Tongue (tissue), 2 donors: ENCODE measurements around the gene NTSR1. TPM values are rescaled to one million over a fixed set of nuclear protein-coding genes. Genes with fewer than 3 reads are reported as not detected.

ENCODE experiments used
- DNase-seq: peaks from one replicate; pipeline ENCODE4 v3.0.0-alpha.2; 2015
- total RNA-seq: library from RNA; depleted of rRNA; stranded (reverse); fragments of >200 nt; gene quantifications from one replicate; pipeline ENCODE4 v1.2.3, GENCODE V29; 2014

Gene NTSR1
- total RNA-seq, 1 donor from 2014 or later = not detected

DNA sequence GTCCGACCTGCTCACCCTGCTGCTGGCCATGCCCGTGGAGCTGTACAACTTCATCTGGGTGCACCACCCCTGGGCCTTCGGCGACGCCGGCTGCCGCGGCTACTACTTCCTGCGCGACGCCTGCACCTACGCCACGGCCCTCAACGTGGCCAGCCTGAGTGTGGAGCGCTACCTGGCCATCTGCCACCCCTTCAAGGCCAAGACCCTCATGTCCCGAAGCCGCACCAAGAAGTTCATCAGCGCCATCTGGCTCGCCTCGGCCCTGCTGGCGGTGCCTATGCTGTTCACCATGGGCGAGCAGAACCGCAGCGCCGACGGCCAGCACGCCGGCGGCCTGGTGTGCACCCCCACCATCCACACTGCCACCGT, 885 bp downstream of the NTSR1 start:
- DNase-seq = no peak

DNA sequence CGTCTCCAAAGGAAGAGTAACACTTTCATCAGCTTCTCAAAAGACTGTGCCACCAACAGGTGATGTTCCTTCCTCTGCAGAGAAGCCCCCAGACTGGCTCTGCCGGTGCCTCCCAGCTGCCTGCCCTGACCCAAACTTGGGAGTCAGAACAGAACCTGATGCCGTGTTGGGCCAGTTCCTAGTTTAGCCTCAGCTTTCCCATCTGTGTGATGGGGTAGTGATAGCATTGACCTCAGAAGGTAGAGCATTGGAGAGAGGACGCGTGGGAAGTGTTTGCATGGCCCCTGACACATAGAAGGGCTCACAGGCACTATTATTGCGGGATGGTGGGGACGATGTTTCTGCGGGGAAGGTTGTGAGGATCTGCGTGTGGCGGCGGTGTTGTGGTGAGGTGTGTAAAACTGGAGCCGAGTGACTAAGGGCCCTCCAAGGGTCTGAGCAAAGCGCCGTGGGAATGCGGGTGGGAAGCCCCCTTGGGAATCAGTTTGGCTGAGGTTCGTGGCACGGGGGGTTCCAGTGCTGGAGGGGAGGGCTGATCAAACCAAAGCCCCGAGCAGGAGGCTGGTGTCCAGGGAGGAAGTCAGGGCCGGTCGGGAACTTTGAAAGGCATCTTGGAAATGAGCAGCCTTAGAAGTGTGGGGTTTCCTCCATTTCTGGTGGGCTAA, 1.7 kb downstream of the NTSR1 start:
- DNase-seq = no peak

DNA sequence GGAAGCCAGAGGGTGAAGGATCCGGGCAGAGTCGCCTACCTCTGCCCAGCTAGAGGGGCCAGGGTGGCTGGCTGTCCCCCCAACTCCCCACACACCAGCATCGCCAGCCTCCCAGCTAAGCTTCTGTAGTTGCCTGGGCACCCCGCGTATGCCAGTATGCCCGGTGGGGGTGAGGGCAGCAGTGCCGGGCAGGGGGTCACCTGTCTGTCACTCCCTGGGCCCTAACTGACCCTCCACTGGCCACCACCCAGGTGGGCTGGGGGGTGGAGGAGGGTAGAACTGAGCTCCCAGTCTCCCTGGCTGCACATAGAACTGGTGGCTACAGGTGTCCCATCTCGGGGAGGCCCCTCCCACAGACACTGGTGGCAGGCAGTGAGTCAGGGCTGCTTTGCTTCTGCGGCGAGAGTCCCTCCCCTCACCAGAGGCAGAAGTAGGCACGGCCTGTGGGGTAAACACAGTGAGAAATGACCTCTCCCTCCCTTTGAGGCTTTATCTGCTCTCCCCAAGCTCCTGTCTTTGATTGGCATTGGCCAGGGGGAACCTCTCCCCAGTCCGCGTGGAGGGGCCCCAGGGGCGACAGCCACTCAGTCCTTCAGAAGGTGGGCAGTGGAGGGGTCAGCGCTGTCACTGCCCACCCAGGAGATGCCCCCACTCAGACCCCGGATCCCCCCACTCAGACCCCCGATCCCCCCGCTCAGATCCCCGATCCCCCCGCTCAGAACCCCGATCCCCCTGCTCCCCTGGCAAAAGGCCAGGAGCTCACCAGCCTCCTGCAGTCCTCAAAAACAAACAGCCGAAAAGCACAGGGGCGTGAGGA, 2.5 kb downstream of the NTSR1 start:
- DNase-seq = no peak

DNA sequence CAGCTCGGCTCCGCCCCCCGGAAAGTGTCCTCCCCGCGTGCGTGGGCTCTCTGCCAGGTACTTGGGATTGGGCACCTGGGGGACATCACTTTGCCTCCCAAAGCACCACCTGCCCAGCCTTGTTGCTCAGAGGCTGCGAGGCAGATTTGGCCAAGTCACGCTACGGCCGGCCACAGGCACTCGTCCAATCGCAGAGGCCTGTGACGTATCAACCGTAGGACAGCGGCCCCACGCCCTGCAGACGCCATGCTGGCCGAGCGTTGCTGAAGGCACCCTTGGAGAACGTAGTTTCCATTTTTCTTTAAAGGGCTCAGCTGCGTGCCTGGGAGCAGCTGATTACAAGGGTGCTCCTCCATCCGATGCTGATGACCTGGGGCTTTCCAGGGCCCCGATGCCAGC, 3.1 kb downstream of the NTSR1 start:
- peak; percentile 22 for DNase-seq

DNA sequence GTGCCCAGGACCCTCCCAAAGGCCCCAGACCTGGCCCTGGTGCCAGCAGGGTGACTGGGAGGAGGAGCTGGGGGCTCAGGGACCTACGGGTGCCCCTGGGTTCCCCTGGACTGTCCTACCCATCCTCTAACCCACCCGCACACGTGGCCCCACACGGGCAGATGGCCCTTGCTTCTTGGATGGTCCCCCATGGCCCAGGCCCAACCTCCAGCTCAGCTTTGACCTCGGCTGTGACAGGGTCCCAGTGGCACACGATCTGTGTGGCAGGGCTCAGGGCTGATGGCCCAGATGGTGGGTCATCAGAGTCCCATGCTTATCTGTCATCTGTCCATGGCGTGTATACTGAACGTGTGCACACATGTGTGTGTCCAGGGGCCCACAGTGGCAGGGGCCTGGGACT, 4.0 kb downstream of the NTSR1 start:
- no peak for DNase-seq

DNA sequence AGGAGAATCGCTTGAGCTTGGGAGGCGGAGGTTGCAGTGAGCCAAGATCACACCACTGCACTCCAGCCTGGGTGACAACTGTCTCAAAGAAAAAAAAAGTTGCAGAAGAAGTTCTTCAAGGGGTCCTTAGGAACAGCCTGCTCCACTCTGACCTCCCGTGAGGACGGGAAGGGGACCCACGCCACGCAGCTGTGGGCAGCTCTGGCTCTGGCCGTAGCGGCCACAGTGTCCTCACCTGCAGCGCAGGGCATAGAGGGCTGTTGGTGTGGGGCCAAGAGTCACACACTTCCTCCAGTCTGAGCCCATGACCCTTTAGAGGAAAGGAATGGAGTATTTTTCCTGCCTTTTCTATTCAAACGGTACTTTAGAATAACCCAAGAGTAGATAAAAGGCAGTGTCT, 5.4 kb downstream of the NTSR1 start:
- no peak for DNase-seq

DNA sequence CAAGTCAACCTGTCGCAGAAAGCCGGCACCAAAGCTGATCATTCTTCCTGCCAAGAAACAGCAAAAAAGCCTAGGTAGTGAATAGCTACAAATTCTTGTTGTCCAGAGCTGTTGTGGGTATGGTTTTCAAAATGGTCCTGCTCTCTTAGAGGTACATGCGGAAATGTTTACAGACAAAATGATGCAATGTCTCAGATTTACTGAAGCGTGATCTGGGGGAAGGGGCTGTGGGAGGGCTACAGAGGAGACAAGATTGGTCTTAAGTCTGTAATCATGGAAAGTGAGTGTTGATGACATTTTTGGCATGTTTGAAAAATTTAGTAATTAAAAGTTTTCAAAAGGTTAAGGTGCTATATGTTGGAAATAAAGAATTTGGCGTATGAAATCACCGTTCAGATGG, 6.2 kb downstream of the NTSR1 start:
- no peak for DNase-seq

DNA sequence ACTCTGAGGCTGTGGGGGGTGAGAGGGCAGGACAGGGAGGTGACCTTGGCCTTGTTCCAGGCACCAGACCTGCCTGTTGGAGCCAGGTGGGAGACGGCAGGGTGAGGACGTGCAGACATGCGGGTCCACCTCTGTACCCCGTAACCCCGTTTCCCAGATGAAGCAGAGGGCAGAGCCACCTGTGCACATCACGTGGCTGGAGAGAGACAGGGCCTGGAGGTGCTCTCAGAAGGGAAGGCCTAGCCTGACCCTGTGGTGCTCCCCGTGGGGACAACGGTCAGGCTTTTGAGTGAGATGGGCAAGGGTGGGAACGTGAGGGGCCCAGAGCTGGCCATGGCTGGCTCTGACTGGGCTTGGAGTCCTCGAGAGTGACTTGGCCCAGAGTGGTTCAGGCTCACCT, 6.6 kb downstream of the NTSR1 start:
- no peak for DNase-seq

DNA sequence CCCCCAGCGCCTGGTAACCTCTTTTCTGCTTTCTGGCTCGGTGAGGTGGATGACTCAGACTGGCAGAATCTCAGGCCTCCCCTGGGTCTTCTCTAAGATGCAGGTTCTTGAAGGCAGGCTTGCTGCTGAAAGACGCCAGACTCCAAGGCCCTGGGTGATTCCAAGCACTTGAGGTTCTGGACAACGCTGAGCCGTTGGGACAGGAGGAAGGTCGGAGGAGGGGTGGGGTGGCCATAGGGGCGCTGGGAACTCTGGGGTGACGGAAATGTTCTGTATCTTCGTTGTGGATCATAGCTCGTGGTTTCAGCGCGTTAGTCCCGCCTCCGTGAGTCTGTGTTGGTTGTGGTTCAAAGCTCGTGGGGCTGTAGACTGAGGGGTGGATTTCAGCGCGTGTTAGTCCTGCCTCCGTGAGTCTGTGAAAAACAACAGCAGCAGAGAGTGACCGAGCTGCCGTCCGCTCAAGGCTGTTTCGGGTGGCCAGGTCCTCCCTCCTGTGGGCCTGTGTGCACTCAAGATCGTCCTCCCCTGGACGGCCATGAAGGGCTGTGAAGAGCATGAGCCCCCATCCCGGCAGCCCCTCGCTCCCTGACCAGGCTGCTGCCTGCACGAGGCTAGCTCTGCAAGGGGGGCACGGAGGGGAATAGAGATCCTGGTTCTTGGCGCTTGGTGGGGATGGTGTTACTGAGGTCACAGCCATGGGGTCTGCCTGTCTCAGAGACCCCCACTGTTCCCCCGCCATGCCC, 7.7 kb downstream of the NTSR1 start:
- no peak for DNase-seq

DNA sequence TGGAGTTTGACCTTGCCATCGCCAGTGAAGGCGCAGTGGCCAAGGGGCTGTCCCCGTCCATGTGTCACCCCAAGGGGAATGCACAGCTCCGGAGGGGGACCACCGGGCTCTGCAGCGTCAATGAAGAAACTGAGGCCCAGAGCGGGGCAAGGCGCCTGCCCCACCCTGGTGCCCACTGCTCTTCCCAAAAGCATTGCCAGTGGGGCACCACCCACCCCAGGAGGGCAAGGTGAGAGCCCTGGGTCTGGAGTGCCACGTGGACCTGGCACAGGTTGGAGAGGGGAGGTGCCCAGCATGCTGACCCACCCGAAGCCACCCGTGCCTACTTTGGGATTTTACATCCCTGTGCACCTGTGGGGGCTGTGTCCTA, 8.3 kb downstream of the NTSR1 start:
- no peak for DNase-seq

DNA sequence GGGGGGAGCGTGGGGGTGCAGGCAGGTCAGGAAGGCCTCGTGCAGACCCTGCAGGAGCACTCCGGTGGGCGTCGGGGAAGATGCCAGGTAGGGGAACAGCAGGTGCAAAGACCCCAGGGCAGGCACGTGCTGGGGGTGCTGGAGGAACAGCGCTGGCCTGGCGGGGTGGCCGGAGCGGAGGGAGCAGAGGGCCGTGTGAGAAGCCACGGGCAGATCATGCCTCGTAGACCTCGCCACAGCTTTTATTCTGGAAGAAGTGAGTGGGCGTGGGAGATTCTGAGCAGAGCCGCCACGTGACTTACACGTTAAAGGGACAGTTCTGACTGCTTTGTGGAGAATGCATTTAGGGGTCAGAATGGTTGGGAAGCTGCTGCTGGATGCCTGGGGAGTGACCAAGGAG, 9.3 kb downstream of the NTSR1 start:
- DNase-seq = no peak

DNA sequence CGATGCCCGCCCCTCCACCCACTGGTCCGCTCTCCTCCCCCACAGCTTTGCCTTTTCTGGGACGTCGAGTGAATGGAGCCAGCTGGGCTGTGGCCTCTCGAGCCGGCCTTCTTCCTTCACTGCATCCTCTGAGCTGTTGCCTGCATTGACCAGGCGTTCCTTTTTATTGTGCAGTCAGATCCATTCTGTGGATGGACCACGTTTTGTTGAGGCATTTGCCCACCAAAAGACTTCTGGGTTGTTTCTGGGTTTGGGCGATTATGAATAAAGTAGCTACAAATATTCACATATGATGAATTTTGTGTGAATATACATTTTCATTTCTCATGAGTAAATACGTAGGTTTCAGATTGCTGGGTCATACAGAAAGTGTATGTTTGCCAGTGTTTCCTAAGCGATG, 9.9 kb downstream of the NTSR1 start:
- no peak for DNase-seq

DNA sequence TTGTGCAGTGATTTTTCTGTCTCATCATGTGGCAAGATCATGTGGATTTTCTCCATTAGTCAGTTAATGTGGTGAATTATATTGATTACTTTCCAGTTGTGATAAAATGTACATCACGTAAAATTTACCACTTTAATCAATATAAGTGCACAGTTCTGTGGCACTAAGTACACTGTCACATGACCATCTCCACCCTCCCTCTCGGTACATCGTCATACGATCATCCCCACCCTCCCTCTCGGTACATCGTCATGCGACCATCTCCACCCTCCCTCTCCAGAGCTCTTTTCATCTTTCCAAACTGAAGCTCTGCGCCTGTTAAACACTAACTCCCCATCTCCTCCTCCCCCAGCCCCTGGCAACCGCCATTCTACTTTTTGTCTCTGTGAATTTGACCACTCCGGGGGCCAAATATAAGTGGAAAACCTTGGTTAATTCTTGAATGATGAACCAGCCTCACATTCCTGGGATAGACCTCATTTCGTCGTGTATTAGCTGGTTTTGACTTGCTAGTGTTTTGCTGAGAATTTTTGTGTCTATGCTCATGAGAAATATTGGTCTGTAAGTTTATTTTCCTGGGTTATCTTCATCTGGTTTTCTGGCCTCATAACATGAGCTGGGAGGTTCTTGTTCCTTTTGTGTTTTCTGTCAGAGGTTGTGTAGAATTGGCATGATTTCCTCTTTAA, 10.8 kb downstream of the NTSR1 start:
- DNase-seq = no peak

DNA sequence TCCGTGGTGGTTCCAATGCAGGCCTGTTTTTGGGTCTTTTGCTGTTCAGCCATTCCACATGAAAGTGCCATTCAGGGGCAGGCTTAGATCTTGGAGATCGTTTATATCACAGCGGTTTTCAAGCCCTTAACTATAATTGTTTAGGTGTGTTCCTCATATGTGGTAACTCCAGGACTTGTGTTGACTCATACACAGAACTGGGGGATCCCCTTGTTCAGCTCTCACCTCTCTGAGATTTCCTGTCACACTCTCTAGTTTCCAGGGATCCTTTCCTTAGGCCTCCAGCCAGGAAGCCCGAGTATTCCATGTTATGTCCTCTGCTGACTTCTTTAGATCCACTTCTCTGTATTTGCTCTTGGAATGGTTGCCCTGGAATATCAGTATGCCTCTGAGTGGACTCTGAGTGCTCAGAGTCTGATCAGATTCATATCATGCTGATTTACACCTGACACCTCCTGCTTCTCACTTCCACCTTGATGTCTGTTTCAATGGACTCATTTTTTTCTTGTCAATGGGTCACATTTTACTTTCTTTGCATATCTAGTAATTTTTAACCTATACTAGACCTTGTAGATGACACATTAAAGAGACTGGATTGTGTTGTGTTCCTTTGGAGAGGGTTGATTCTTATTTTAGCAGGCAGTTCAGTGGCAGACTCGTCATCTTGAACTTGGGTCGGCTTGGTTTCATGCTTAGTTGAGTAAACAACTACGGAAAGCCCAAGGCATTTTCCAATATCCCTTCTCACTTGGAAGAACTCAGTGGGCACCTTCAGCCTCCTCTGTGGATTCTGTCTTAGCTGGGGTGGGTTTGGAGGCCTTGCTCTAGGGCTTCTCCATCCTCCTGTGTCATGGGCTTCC, 13.1 kb downstream of the NTSR1 start:
- DNase-seq = no peak

DNA sequence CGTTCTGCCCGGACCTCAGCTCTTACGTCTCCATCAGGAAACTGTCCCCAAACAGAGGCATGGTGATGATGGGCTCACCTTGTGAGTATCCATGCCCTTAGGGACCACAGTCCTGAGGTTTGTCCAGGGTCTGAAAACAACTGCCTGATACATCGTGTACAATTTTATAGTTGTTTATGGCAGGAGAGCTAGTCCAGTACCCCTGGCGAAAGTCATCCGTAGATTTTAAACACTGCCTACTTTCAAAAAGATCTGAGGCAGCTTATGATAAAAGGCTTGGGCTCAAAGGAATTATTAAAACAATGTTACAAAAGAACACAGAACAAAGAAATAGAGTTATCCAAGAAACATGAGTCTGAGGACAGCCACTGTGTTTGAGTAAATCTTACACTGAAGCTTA, 14.0 kb downstream of the NTSR1 start:
- no peak for DNase-seq

DNA sequence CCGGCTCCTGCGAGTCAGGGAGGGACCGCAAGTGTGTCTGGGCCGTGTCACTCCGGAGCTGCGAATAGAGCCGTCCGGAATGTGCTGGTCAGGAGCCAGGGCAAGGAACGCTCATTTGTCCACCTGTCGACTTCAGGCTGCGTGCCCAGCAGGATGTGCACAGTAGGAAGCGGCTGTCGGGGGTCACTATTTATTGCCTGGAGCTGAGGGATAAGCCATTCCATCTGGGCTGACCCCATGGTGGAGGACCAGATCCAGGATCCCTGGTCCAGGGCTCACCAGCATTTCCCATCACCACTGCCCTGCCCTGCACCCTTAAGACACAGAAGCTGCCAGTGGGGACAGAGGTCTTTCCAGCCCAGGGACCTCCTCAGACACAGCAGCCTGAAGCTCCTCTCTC, 14.7 kb downstream of the NTSR1 start:
- DNase-seq = peak; percentile 90

DNA sequence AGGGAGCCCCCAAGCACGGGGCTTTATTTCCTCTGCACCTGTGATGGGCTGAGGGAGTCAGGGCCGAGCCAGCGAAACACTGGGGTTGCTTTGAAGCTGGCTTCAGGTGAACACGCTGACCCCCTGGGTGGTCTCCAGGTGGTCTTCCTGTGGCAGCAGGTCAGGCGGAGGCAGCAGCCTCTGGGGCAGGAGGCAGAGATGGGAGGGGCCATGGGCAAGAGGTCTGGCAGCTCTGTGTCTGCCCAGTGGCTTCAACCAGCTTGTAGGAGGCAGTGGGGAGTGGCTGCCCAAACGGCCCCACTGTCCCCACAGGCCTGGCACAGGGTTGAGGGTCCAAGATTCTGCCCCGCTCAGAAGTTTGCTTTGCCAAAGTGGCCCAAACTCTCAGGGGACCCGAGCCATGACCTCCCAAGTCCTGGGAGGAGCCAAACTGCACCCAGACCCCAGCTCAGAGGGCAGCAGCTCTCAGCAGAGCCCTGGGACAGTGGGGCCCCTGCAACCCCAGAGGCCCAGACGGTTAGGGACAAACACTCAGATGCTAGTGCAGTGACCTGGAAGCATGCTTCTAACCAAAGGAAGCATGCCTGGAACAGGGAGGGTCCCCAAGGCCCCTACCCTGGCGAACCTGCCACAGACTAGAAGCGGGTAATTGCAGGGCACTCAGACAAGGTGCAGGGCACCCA, 15.3 kb downstream of the NTSR1 start:
- no peak for DNase-seq

DNA sequence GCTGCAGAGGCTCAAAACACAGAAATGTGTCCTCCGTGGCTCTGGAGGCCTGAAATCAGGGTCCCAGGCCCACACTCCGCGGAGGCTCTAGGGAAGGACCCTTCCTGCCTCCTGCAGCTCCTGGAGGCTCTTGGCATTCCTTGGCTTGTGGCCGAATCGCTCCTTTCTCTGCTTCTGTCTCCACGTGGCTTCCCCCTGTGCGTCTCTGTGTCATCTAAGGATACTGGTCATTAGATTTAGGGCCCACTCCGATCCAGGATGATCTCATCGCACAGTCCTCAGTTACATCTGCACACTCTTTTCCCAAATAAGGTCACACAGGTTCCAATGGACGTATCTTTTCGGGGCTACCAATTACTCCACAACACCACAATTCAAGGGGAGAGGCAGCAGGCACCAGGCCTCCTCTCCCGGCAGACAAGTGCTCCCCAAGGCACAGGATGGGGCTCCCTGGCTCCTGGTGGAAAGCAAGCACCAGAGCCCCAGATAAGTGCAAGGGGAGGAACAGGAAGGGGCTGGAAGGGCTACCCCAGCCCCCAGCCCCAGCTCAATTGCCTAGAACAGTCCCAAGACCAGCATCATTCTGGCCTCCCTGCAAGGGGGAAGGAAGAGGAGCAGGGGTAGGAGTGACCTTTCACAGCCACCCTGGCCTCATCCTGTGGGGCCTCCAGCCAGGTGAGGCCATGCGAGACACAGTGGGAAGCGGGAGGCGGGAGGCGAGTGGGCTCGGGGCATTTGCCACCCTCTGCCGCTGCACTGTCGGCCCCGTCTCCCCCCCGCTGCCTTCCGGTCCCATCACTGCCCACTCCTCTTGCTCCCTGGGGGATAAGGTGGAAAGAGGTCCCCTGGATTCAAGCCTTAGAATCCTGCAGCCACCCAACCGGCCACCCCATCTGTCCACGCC, 16.3 kb downstream of the NTSR1 start:
- no peak for DNase-seq

DNA sequence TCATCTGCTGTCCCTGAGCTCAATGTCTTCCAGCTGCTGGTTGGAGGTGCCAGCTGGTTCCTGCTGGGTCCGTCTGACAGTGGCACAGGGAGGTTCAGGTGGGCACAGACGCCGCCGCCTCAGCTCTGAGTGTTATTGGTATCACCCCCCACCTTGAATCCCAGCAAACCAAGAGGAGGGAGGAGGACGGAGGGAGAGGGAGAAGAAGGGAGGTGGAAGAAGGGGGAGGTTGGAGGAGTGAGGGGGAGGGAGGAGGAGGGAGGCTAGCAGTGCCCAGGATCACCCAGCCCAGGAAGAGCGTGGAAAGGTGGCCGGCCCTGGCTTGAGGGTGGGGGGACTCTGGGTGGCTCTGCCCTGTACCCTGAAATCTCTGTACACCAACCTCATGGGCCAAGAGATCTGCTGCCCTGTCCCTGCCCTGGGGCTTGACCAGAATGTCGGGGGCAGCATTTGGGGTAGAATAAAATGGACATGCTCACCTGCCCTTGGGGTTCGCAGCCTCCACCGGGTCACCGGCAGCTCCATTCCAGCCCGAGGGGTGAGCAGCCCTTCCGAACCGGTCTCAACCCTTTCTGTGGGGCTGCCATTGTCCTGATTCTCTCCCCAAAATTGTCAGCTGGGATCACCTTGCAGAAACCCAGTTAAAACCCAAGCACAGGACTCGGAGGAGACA, 17.1 kb downstream of the NTSR1 start:
- DNase-seq = no peak

DNA sequence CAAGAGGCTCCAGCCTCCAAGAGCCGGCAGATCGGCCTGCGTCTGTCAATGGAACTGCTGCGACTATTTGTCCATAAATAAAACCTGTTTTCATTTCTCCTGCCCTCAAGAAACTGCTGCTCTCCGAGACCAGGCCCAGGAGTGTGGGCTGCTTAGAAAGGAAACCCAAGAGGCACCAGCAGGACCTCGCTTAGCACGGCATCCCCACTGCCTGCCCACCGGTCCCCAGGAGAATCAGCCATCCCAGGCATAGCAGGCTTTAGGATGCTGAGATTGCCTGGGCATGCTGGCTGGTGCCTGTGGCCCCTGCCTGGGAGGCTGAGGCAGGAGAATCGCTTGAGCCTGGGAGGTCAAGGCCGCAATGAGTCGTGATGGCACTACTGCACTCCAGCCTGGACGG, 17.6 kb downstream of the NTSR1 start:
- no peak for DNase-seq
